ENCODE data around the gene PEX16.

GRCh38 chr11:45933131-45933831 lies 15.6 kb upstream of the PEX16 start:
- no peak for TF ChIP-seq CTCF (conservative IDR thresholded peaks at IDR 0.05; ENCODE audit: low read length)
- TF ChIP-seq EZH2phosphoT487 (IDR thresholded peaks at IDR 0.05; ENCODE audit: borderline replicate concordance, low read depth, low read length), result no peak

Data from OCI-LY7 (cell line).